Neutrophil (primary cell): Measurements from ENCODE around the gene POLR1E.

Source experiments
- H3K27ac ChIP-seq: fragments of 200-600 bp; sonication (generic); 2 replicates; pipeline ENCODE4 v1.5.1; 2016; ENCODE audit warnings: mild to moderate bottlenecking, moderate library complexity
- H3K27me3 ChIP-seq: fragments of 200-600 bp; sonication (generic); 2 replicates; pipeline ENCODE4 v1.6.0; 2016; ENCODE audit warnings: mild to moderate bottlenecking
- H3K36me3 ChIP-seq: fragments of 200-600 bp; sonication (generic); 2 replicates; pipeline ENCODE4 v1.5.1; 2017
- H3K4me1 ChIP-seq, 2 experiments: fragments of 200-600 bp in 1 of 2; sonication (generic) in 1 of 2; 1 replicate in 1 of 2; 2 replicates in 1 of 2; pipeline versions ENCODE4 v1.5.1 to v1.6.1; 2013 to 2016; ENCODE audit warnings: low read depth in 1 of 2, low read length in 1 of 2, mild to moderate bottlenecking in 1 of 2, moderate library complexity in 1 of 2; ENCODE audit not compliant: control insufficient read depth in 1 of 2, insufficient read depth in 1 of 2
- H3K4me3 ChIP-seq, 2 experiments: fragments of 200-600 bp in 1 of 2; sonication (generic) in 1 of 2; 1 replicate in 1 of 2; 2 replicates in 1 of 2; pipeline ENCODE4 v1.5.1; 2013 to 2016; ENCODE audit warnings: low read depth in 1 of 2, low read length in 1 of 2, mild to moderate bottlenecking in 1 of 2, moderate library complexity in 1 of 2
- H3K9me3 ChIP-seq: fragments of 200-600 bp; sonication (generic); 2 replicates; pipeline ENCODE4 v1.5.1; 2016
- CTCF ChIP-seq: fragments of 200-600 bp; sonication (generic); IDR thresholded peaks from 2 replicates; pipeline ENCODE4 v1.5.1; 2016; ENCODE audit warnings: antibody characterized with exemption

The POLR1E gene

GRCh38 chr9:37550781-37551180, 65.0 kb downstream of the POLR1E start:
- no peak for TF ChIP-seq CTCF
- Histone ChIP-seq H3K27ac (no peak overlapping the region), H3K4me1 (no peaks in the 10 kb centered on the region), H3K36me3 (no peaks in the 10 kb centered on the region), H3K4me3 (no peak overlapping the region), H3K27me3 (no peaks in the 10 kb centered on the region), H3K9me3 (no peaks in the 10 kb centered on the region)

GRCh38 chr9:37551468-37551867, 65.7 kb downstream of the POLR1E start:
- no peaks in the 10 kb centered on the region for H3K4me1 ChIP-seq
- H3K27me3 ChIP-seq = no peaks in the 10 kb centered on the region
- H3K27ac ChIP-seq = no peak overlapping the region
- no peaks in the 10 kb centered on the region for H3K9me3 ChIP-seq
- no peak overlapping the region for H3K4me3 ChIP-seq
- H3K36me3 ChIP-seq = no peaks in the 10 kb centered on the region
- TF ChIP-seq CTCF = no peak

GRCh38 chr9:37551888-37552287, 66.1 kb downstream of the POLR1E start:
- H3K4me3 ChIP-seq = no peak overlapping the region
- H3K27ac ChIP-seq = no peak overlapping the region
- no peaks in the 10 kb centered on the region for H3K36me3 ChIP-seq
- TF ChIP-seq CTCF = no peak
- no peaks in the 10 kb centered on the region for H3K27me3 ChIP-seq
- no peaks in the 10 kb centered on the region for H3K9me3 ChIP-seq
- no peaks in the 10 kb centered on the region for H3K4me1 ChIP-seq
